Ecto neural progenitor cell (in vitro differentiated cells): Measurements from ENCODE around the gene RAD21L1.
"Not testable (repeated sequence)": the region's sequence is repeated elsewhere in the genome, so short reads cannot be mapped to it uniquely, and the experiment has no call there.

Experiments
- DNase-seq: peaks from one replicate; pipeline ENCODE4 v3.0.0-alpha.2; 2018; ENCODE audit warnings: low spot score

RAD21L1 gene

GRCh38 chr20:1229541-1229940 is 3.7 kb downstream of the RAD21L1 start:
- DNase-seq = no peak

GRCh38 chr20:1232286-1233111 is 6.7 kb downstream of the RAD21L1 start:
- DNase-seq = no peak

- DNase-seq = no peak
These were observed 14.7 kb downstream of the RAD21L1 start for GRCh38 chr20:1240549-1240948.

GRCh38 chr20:1241456-1241855 is 15.6 kb downstream of the RAD21L1 start:
- no peak for DNase-seq

- no peak for DNase-seq
These were observed 16.3 kb downstream of the RAD21L1 start for GRCh38 chr20:1242099-1242498.

- DNase-seq = no peak
These were observed 16.7 kb downstream of the RAD21L1 start for GRCh38 chr20:1242530-1242929.

- no peak for DNase-seq
These were observed 19.7 kb downstream of the RAD21L1 start for GRCh38 chr20:1245578-1245977.

- no peak for DNase-seq
These were observed 21.8 kb downstream of the RAD21L1 start for GRCh38 chr20:1247689-1248088.

- not testable (repeated sequence) for DNase-seq
These were observed 24.4 kb downstream of the RAD21L1 start for GRCh38 chr20:1250282-1250681.

- DNase-seq = no peak
These were observed 26.6 kb downstream of the RAD21L1 start for GRCh38 chr20:1252416-1252815.

GRCh38 chr20:1254254-1254653 is 28.4 kb downstream of the RAD21L1 start:
- no peak for DNase-seq

- DNase-seq = no peak
These were observed 29.8 kb downstream of the RAD21L1 start for GRCh38 chr20:1255675-1256074.

GRCh38 chr20:1263853-1264252 is 38.0 kb downstream of the RAD21L1 start:
- no peak for DNase-seq

- DNase-seq = no peak
These were observed 38.9 kb downstream of the RAD21L1 start for GRCh38 chr20:1264727-1265126.

GRCh38 chr20:1265226-1265915 is 39.5 kb downstream of the RAD21L1 start:
- DNase-seq = no peak

GRCh38 chr20:1265916-1266166 is 40.0 kb downstream of the RAD21L1 start:
- DNase-seq = no peak

GRCh38 chr20:1266167-1266973 is 40.5 kb downstream of the RAD21L1 start, which contains the start of gene SNPH:
TSS of gene SNPH (plus strand) at chr20:1266294. CDS start at chr20:1296240, 29,946 bp downstream.
- peak; percentile 77 for DNase-seq

GRCh38 chr20:1267161-1267560 is 41.3 kb downstream of the RAD21L1 start:
- DNase-seq = no peak

- DNase-seq = no peak
These were observed 42.0 kb downstream of the RAD21L1 start for GRCh38 chr20:1267809-1268374.

- no peak for DNase-seq
These were observed 43.4 kb downstream of the RAD21L1 start for GRCh38 chr20:1269235-1269634.

- no peak for DNase-seq
These were observed 44.0 kb downstream of the RAD21L1 start for GRCh38 chr20:1269850-1270249.

- no peak for DNase-seq
These were observed 46.7 kb downstream of the RAD21L1 start for GRCh38 chr20:1272368-1273100.
